GM21423 (cell line): ENCODE data around the gene ASCL2.
"Not testable (repeated sequence)": the region's sequence is repeated elsewhere in the genome, so short reads cannot be mapped to it uniquely, and the experiment has no call there.

ENCODE experiments used
- ATAC-seq: cut with Tn5 transposase; IDR thresholded peaks from one replicate; pipeline ENCODE4 v1.9.1; 2021; ENCODE audit warnings: mild to moderate bottlenecking, moderate library complexity; ENCODE audit not compliant: unreplicated experiment

ASCL2 gene

GRCh38 chr11:2298795-2299761 is 28.7 kb upstream of the ASCL2 start:
- no peak for ATAC-seq

- ATAC-seq = no peak
These were observed 27.9 kb upstream of the ASCL2 start for GRCh38 chr11:2298131-2298794.

- ATAC-seq = no peak
These were observed 27.2 kb upstream of the ASCL2 start for GRCh38 chr11:2297623-2298030.

GRCh38 chr11:2296913-2297622 is 26.7 kb upstream of the ASCL2 start:
- ATAC-seq = no peak

- ATAC-seq = no peak
These were observed 25.9 kb upstream of the ASCL2 start for GRCh38 chr11:2295971-2296912.

GRCh38 chr11:2294926-2295290 is 24.5 kb upstream of the ASCL2 start:
- no peak for ATAC-seq

GRCh38 chr11:2293984-2294925 is 23.9 kb upstream of the ASCL2 start:
- no peak for ATAC-seq

GRCh38 chr11:2293531-2293971 is 23.2 kb upstream of the ASCL2 start:
- ATAC-seq = no peak

- ATAC-seq = no peak
These were observed 20.0 kb upstream of the ASCL2 start for GRCh38 chr11:2290351-2290841.

GRCh38 chr11:2289859-2290258 is 19.5 kb upstream of the ASCL2 start:
- ATAC-seq = no peak

- no peak for ATAC-seq
These were observed 19.0 kb upstream of the ASCL2 start for GRCh38 chr11:2289350-2289749.

GRCh38 chr11:2287091-2287490 is 16.7 kb upstream of the ASCL2 start:
- ATAC-seq = no peak

GRCh38 chr11:2286350-2286749 is 16.0 kb upstream of the ASCL2 start:
- not testable (repeated sequence) for ATAC-seq

GRCh38 chr11:2280208-2280607 is 9.8 kb upstream of the ASCL2 start:
- no peak for ATAC-seq

GRCh38 chr11:2277933-2278523 is 7.6 kb upstream of the ASCL2 start:
- no peak for ATAC-seq

- no peak for ATAC-seq
These were observed 6.6 kb upstream of the ASCL2 start for GRCh38 chr11:2277008-2277346.

- ATAC-seq = no peak
These were observed 6.1 kb upstream of the ASCL2 start for GRCh38 chr11:2276280-2277007.
